Right lobe of liver (tissue), 4 donors: Measurements from ENCODE around the gene CCDC63.

Experiments used
- CTCF ChIP-seq, 4 donors: fragments of 200-600 bp in 3 of 4; fragments of 450-650 bp in 1 of 4; IDR thresholded peaks; one replicate each; pipeline versions ENCODE4 v1.5.1 to v1.8.0; 2016 to 2022; ENCODE audit warnings: antibody characterized with exemption in 4 of 4, mild to moderate bottlenecking in 2 of 4
- POLR2A ChIP-seq: fragments of 450-650 bp; IDR thresholded peaks from one replicate; pipeline ENCODE4 v1.6.1; 2017; ENCODE audit warnings: antibody characterized with exemption, mild to moderate bottlenecking
- donor health status: DM: no; HTN: no; CAD: no.
- donor health status: DM: no; HTN: no; CAD: no.
- donor health status: DM: no; HTN: yes; CAD: no.

GRCh38 chr12:110849748-110850403 is 3.1 kb downstream of the CCDC63 start:
- TF ChIP-seq POLR2A (no peak), CTCF (IDR thresholded peaks at IDR 0.05) (no peak)
